Measurements from ENCODE around the gene KCNIP4.

DNA sequence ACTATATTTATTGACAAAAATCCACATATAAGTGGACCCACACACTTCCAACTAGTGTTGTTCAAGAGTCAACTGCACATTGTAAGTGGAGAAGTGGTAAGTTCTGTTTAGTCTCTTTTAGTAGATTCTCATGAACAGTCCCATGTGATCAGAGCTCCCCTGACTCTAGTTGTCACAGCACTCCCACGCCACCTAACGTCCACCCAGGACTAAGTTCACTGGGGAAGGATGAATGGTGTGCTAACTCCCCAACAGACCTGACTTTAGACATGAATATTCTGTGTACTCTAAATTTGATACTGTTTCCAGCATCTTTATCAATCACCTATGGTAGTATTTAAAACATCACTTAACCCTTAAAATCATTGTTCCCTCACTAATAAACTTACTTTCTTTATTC lies 1188.5 kb downstream of the KCNIP4 start:
- TF ChIP-seq, protein P1, sequence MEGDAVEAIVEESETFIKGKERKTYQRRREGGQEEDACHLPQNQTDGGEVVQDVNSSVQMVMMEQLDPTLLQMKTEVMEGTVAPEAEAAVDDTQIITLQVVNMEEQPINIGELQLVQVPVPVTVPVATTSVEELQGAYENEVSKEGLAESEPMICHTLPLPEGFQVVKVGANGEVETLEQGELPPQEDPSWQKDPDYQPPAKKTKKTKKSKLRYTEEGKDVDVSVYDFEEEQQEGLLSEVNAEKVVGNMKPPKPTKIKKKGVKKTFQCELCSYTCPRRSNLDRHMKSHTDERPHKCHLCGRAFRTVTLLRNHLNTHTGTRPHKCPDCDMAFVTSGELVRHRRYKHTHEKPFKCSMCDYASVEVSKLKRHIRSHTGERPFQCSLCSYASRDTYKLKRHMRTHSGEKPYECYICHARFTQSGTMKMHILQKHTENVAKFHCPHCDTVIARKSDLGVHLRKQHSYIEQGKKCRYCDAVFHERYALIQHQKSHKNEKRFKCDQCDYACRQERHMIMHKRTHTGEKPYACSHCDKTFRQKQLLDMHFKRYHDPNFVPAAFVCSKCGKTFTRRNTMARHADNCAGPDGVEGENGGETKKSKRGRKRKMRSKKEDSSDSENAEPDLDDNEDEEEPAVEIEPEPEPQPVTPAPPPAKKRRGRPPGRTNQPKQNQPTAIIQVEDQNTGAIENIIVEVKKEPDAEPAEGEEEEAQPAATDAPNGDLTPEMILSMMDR (IDR thresholded peaks at IDR 0.05) = no peak
- TF ChIP-seq EP300 (IDR thresholded peaks at IDR 0.05) (no peak), POLR2A (IDR thresholded peaks at IDR 0.05; ENCODE audit: low read depth) (no peak), POLR2AphosphoS5 (IDR thresholded peaks at IDR 0.05) (no peak)

Measured in esophagus muscularis mucosa (tissue), 4 donors.